Bronchial epithelial cell (primary cell): ENCODE results near the gene RORC. TPM values are rescaled to one million over a fixed set of nuclear protein-coding genes. Genes with fewer than 3 reads are reported as not detected.

Source experiments
- DNase-seq: peaks from one replicate; pipeline ENCODE4 v3.0.0-alpha.2; 2010; ENCODE audit warnings: low read depth
- FAIRE-seq: peaks from 2 replicates; lab custom pipeline; 2011; peaks lifted over from hg19 to GRCh38; lab: Jason Lieb, UNC
- H3K27me3 ChIP-seq: 2 replicates; pipeline ENCODE4 v1.5.1; 2011; ENCODE audit warnings: low read length; ENCODE audit not compliant: control insufficient read depth, insufficient read depth
- H3K36me3 ChIP-seq: 2 replicates; pipeline ENCODE4 v1.5.1; 2011; ENCODE audit warnings: low read length; ENCODE audit not compliant: control insufficient read depth, insufficient read depth
- H3K4me3 ChIP-seq: 2 replicates; pipeline ENCODE4 v1.5.1; 2011; ENCODE audit warnings: mild to moderate bottlenecking, low read depth, low read length, control low read depth
- total RNA-seq: library from RNA; depleted of rRNA; stranded (reverse); fragments of >200 nt; gene quantifications from 2 replicates; pipeline ENCODE4 v1.2.1, GENCODE V29; 2014
- TF ChIP-seq, protein P1 (sequence below): IDR thresholded peaks from 2 replicates; pipeline ENCODE4 v1.5.1; 2011; ENCODE audit warnings: mild to moderate bottlenecking, moderate library complexity, low read length, control low read depth, inconsistent platforms; ENCODE audit not compliant: insufficient read depth, severe bottlenecking

RORC gene
- total RNA-seq, 1 donor from 2014 or later, result 0.26 TPM

DNA sequence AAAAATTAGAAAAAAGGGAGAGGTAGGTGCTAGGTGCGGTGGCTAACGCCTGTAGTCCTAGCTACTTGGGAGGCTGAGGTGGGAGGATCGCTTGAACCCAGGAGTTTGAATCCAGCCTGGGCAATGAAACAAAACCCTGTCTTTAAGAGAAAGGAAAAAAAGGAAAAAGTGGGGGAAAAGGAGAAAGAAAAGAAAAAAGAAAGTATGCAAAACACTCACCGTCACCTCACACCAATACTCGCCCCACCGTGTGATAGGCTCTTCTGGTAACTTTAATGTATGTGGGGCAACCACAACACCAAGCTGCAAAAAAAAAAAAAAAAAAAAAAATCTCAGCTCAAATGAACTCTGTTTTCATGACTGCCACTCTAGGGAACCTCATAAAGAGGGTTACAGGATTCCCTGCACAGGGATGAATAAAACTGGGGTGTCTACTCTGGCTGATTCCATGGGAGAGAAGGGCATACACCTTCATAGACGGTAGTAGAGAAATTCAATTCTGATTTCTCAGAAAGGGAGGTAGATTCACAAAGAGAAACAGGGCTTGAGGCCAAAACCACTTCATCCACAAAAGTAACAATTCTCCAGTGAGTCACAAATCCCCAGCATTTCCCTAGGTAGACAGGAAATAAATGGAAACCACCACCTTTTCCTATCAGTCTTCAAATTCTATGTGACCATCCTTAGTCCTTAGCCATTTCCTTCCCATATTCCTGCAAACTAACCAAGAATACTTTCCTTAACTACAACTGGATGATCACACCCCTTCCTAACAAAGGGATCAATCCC lies 70.8 kb downstream of the RORC start:
- FAIRE-seq, result no peak
- TF ChIP-seq, protein P1, sequence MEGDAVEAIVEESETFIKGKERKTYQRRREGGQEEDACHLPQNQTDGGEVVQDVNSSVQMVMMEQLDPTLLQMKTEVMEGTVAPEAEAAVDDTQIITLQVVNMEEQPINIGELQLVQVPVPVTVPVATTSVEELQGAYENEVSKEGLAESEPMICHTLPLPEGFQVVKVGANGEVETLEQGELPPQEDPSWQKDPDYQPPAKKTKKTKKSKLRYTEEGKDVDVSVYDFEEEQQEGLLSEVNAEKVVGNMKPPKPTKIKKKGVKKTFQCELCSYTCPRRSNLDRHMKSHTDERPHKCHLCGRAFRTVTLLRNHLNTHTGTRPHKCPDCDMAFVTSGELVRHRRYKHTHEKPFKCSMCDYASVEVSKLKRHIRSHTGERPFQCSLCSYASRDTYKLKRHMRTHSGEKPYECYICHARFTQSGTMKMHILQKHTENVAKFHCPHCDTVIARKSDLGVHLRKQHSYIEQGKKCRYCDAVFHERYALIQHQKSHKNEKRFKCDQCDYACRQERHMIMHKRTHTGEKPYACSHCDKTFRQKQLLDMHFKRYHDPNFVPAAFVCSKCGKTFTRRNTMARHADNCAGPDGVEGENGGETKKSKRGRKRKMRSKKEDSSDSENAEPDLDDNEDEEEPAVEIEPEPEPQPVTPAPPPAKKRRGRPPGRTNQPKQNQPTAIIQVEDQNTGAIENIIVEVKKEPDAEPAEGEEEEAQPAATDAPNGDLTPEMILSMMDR, result no peak
- Histone ChIP-seq H3K36me3 (peaks cover 6% of the 10 kb centered on the region), H3K4me3 (no peak overlapping the region), H3K27me3 (no peaks in the 10 kb centered on the region)
- peak; percentile 52 for DNase-seq

DNA sequence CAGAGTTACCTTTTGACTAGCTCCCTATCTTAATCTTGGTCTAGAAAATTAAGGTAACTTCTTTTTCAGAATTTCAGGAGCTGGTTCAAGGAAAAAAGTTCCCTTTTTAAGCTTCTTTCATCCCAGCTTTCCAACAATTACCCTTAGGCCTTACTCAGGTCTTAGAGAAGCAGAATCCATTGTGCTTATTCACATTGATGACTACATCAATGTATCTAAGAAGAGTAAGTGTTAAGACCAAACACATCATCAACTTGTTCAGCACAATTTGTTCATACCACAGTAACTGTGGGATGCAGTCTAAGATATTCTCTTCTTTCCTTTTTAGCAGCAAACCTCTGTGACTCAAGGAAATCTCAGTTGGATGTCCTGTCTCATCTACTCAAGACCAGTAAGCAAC lies 72.4 kb downstream of the RORC start:
- DNase-seq (peak; percentile 59), FAIRE-seq (no peak)
- Histone ChIP-seq H3K4me3 (no peak overlapping the region), H3K36me3 (peaks cover 6% of the 10 kb centered on the region), H3K27me3 (no peaks in the 10 kb centered on the region)
- TF ChIP-seq, protein P1, result no peak

DNA sequence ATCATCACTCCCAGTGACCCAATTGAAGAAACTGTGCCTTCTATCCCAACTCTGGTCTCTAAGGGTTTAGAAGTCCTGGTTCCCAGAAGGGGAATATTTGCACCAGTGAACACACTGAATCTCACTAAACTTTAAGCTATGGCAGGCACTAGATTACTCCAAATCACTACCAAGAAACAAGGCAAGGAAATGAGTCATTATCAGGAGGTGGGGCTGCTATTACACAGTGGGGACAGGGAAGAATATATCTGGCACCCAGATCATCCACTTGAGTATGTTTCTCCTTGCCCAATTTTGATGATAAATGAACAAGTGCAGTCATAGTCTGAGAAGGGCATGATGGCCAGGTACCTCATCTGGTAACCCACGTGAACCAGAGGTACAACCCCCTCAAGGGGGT lies 75.3 kb downstream of the RORC start:
- peaks cover 5% of the 10 kb centered on the region for H3K36me3 ChIP-seq
- FAIRE-seq (no peak), DNase-seq (peak; percentile 65)

More for the DNA sequence above, 75.3 kb downstream of the RORC start:
- H3K4me3 ChIP-seq, result no peak overlapping the region
- no peaks in the 10 kb centered on the region for H3K27me3 ChIP-seq
- TF ChIP-seq, protein P1, result no peak

Other genes starting within 250 kb of the RORC start
- gene SNX27, start 219.8 kb downstream of the RORC start, total RNA-seq, result 20.0 and 23.9 TPM in 2 replicates
- not detected in 2 replicates for gene CELF3, start 115.0 kb downstream of the RORC start, total RNA-seq
- gene RIIAD1, start 110.3 kb downstream of the RORC start, total RNA-seq, result not detected in 2 replicates
- 83.2 and 110 TPM in 2 replicates for gene MRPL9, start 68.3 kb downstream of the RORC start, total RNA-seq
- gene TDRKH, start 41.3 kb downstream of the RORC start, total RNA-seq, result 6.8 and 9.1 TPM in 2 replicates
- under 0.01 TPM in 1 of 2 replicates, not detected in the other for gene LINGO4, start 26.4 kb downstream of the RORC start, total RNA-seq
- gene C2CD4D, start 8.0 kb upstream of the RORC start, total RNA-seq, result not detected in 2 replicates
- gene THEM5, start 21.9 kb upstream of the RORC start, total RNA-seq, result not detected in 2 replicates
- gene THEM4, start 77.7 kb upstream of the RORC start, total RNA-seq, result 6.7 and 9.7 TPM in 2 replicates
- gene S100A10, start 162.1 kb upstream of the RORC start, total RNA-seq, result 120 and 212 TPM in 2 replicates
- gene S100A11, start 205.2 kb upstream of the RORC start, total RNA-seq, result 58.7 and 151 TPM in 2 replicates